Astrocyte (in vitro differentiated cells and primary cell): Measurements from ENCODE around the gene DPP7.

Experiments
- CTCF ChIP-seq: IDR thresholded peaks from 2 replicates; pipeline ENCODE4 v1.5.1; 2011; ENCODE audit warnings: low read depth, mild to moderate bottlenecking, inconsistent platforms, low read length, moderate library complexity; ENCODE audit not compliant: insufficient read depth
- EZH2 ChIP-seq: IDR thresholded peaks from 2 replicates; pipeline ENCODE4 v1.6.1; 2012; ENCODE audit warnings: mild to moderate bottlenecking, low read length, inconsistent platforms; ENCODE audit not compliant: insufficient read depth

GRCh38 chr9:137158625-137159024 is 44.1 kb upstream of the DPP7 start:
- TF ChIP-seq EZH2 (no peak), CTCF (no peak)
